ENCODE measurements around the gene SYNPO.

SYNPO gene

DNA sequence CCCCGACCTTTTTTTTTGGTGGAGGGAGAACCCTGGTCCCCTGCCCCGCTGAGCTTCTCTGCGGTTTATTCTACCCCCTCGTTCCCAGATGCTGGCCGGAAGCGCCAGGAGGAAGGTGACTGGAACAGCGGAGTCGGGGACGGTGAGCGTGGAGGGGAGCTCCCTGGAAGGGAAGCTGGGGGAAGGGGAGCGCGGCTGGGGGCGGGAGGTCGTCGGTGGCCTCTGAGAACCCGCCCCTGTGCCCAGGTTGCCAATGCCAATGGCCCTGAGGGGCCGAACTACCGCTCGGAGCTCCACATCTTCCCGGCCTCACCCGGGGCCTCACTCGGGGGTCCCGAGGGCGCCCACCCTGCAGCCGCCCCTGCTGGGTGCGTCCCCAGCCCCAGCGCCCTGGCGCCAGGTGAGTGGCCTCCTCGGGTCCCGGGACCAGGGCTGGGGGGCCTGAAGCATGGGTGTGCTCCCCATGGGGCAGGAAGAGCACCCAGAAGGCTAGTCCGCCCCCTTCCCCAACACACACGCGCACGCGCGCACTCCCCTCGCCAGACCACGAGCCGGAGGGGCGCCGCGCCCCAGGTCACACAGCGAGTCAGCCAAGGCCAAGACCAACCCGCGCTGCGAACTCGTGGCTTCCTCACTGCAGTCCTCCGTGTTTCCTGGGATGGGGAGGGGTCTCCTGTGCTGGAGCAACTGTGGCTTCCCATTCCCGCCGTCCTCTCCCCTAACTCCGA is 31.2 kb downstream of the SYNPO start:
- no peaks in the 10 kb centered on the region for H3K27me3 ChIP-seq (ENCODE audit: insufficient read depth, poor library complexity, severe bottlenecking)
- H3K4me1 ChIP-seq (ENCODE audit: insufficient read depth, poor library complexity, severe bottlenecking) = peaks cover 9% of the 10 kb centered on the region
- DNase-seq (ENCODE audit: low spot score) = no peak
- ATAC-seq (ENCODE audit: low read depth) = no peak
- no peak overlapping the region for H3K4me3 ChIP-seq (ENCODE audit: severe bottlenecking)
- no peak overlapping the region for H3K27ac ChIP-seq (ENCODE audit: poor library complexity, severe bottlenecking)
- TF ChIP-seq, protein P1, sequence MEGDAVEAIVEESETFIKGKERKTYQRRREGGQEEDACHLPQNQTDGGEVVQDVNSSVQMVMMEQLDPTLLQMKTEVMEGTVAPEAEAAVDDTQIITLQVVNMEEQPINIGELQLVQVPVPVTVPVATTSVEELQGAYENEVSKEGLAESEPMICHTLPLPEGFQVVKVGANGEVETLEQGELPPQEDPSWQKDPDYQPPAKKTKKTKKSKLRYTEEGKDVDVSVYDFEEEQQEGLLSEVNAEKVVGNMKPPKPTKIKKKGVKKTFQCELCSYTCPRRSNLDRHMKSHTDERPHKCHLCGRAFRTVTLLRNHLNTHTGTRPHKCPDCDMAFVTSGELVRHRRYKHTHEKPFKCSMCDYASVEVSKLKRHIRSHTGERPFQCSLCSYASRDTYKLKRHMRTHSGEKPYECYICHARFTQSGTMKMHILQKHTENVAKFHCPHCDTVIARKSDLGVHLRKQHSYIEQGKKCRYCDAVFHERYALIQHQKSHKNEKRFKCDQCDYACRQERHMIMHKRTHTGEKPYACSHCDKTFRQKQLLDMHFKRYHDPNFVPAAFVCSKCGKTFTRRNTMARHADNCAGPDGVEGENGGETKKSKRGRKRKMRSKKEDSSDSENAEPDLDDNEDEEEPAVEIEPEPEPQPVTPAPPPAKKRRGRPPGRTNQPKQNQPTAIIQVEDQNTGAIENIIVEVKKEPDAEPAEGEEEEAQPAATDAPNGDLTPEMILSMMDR (IDR thresholded peaks at IDR 0.05; ENCODE audit: poor library complexity, severe bottlenecking) = no peak
- H3K9me3 ChIP-seq (ENCODE audit: severe bottlenecking) = no peaks in the 10 kb centered on the region
- H3K36me3 ChIP-seq (ENCODE audit: low read depth) = no peaks in the 10 kb centered on the region

DNA sequence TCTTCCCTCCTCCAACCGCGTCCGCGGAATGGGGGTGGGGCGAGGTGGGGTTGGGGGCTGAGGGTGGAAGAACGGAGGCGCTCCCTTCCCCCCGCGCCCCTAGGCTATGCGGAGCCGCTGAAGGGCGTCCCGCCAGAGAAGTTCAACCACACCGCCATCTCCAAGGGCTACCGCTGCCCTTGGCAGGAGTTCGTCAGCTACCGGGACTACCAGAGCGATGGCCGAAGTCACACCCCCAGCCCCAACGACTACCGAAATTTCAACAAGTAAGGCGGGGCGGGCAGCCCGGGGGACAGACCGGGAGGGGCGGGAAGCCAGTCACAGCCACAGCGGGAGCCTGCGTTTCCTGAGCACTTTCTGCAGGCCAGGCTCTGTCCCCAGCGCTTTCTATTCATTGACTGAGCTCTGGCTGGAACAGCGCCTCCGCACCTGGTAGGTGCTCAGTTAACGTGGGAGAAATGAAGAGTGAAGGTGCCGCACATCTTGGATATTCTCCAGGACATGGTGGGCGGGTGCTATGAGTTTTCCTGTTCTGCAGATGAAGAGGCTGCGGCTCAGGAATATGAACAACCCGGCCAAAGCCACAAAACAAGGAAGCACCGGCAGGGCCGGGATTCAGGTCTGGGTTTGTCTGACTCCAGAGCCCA is 31.9 kb downstream of the SYNPO start:
- no peaks in the 10 kb centered on the region for H3K27me3 ChIP-seq (ENCODE audit: insufficient read depth, poor library complexity, severe bottlenecking)
- ATAC-seq (ENCODE audit: low read depth) (peak; percentile 64), DNase-seq (ENCODE audit: low spot score) (no peak)
- no peak overlapping the region for H3K27ac ChIP-seq (ENCODE audit: poor library complexity, severe bottlenecking)
- TF ChIP-seq, protein P1 (IDR thresholded peaks at IDR 0.05; ENCODE audit: poor library complexity, severe bottlenecking) = peak; percentile 29
- no peaks in the 10 kb centered on the region for H3K9me3 ChIP-seq (ENCODE audit: severe bottlenecking)
- no peaks in the 10 kb centered on the region for H3K36me3 ChIP-seq (ENCODE audit: low read depth)
- H3K4me1 ChIP-seq (ENCODE audit: insufficient read depth, poor library complexity, severe bottlenecking) = peaks cover 9% of the 10 kb centered on the region
- H3K4me3 ChIP-seq (ENCODE audit: severe bottlenecking) = peak overlapping the region; percentile 20

DNA sequence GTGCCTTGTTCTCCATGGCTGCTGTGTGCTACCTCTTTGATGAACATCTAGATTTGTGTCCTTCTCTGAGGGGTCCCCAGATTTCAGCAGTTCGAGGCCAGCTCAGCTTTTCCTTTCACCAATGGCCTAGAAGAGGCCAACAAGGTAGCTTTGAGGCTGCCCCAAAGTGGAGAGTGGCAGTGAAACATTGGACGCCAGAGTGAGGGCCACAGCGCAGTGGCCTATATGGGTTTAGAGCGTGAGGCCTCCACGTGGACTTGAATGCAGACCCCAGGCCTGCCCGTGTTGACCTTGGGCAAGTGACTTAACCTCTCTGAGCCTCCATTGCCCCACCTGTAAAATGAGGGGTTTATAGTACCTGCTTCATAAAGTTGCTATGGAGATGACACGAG is 32.4 kb downstream of the SYNPO start:
- ATAC-seq (ENCODE audit: low read depth) = no peak

DNA sequence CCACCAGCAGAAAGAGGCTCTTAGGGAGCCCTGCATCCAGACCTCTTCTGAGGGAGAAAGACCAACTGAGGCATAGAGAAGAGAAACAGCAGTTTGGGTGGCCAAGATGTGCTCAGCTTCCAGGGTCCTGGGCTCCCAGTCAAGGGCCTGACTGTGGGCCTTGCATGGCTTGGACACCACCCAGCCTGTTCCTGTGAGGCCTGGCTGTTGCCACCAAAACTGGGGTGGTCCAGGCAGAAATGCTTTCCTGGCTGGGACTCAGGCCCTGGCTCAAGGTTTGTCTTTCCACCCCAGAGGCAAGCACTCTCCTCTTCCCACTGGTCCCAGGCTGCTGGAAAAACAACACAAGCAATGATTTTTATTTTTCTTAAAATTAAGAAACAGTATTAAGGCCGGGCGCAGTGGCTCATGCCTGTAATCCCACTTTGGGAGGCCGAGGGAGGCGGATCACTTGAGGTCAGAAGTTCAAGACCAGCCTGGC is 33.9 kb downstream of the SYNPO start:
- Histone ChIP-seq H3K4me1 (ENCODE audit: insufficient read depth, poor library complexity, severe bottlenecking) (peaks cover 9% of the 10 kb centered on the region), H3K27me3 (ENCODE audit: insufficient read depth, poor library complexity, severe bottlenecking) (no peaks in the 10 kb centered on the region), H3K36me3 (ENCODE audit: low read depth) (no peaks in the 10 kb centered on the region), H3K4me3 (ENCODE audit: severe bottlenecking) (no peak overlapping the region), H3K27ac (ENCODE audit: poor library complexity, severe bottlenecking) (no peak overlapping the region), H3K9me3 (ENCODE audit: severe bottlenecking) (no peaks in the 10 kb centered on the region)
- TF ChIP-seq, protein P1 (IDR thresholded peaks at IDR 0.05; ENCODE audit: poor library complexity, severe bottlenecking) = no peak
- DNase-seq (ENCODE audit: low spot score) (no peak), ATAC-seq (ENCODE audit: low read depth) (no peak)

More for the DNA sequence above, 32.4 kb downstream of the SYNPO start:
- no peak overlapping the region for H3K4me3 ChIP-seq (ENCODE audit: severe bottlenecking)
- DNase-seq (ENCODE audit: low spot score) = no peak
- no peaks in the 10 kb centered on the region for H3K27me3 ChIP-seq (ENCODE audit: insufficient read depth, poor library complexity, severe bottlenecking)
- H3K9me3 ChIP-seq (ENCODE audit: severe bottlenecking) = no peaks in the 10 kb centered on the region
- H3K4me1 ChIP-seq (ENCODE audit: insufficient read depth, poor library complexity, severe bottlenecking) = peaks cover 9% of the 10 kb centered on the region
- no peaks in the 10 kb centered on the region for H3K36me3 ChIP-seq (ENCODE audit: low read depth)
- no peak overlapping the region for H3K27ac ChIP-seq (ENCODE audit: poor library complexity, severe bottlenecking)
- TF ChIP-seq, protein P1 (IDR thresholded peaks at IDR 0.05; ENCODE audit: poor library complexity, severe bottlenecking) = no peak

DNA sequence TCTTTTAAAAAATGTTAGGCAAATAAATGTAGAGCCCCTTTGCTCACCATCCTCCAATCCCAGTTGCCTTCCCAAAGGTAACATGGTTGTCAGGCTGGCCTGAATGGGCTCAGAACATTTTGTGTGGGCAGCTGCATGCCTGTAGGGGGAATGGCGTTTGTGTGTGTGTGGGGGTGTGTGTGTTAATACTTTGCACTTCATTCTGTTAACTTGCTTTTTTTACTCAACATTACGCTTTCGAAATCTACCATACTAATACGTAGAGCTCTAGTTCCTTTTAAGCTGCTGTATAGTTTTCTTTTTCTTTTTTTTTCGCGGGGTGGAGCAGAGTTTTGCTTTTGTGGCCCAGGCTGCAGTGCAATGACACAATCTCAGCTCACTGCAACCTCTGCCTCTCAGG is 34.6 kb downstream of the SYNPO start:
- Histone ChIP-seq H3K4me1 (ENCODE audit: insufficient read depth, poor library complexity, severe bottlenecking) (peaks cover 9% of the 10 kb centered on the region), H3K36me3 (ENCODE audit: low read depth) (no peaks in the 10 kb centered on the region), H3K9me3 (ENCODE audit: severe bottlenecking) (no peaks in the 10 kb centered on the region), H3K27ac (ENCODE audit: poor library complexity, severe bottlenecking) (no peak overlapping the region), H3K4me3 (ENCODE audit: severe bottlenecking) (no peak overlapping the region), H3K27me3 (ENCODE audit: insufficient read depth, poor library complexity, severe bottlenecking) (no peaks in the 10 kb centered on the region)
- no peak for ATAC-seq (ENCODE audit: low read depth)
- DNase-seq (ENCODE audit: low spot score) = no peak
- TF ChIP-seq, protein P1 (IDR thresholded peaks at IDR 0.05; ENCODE audit: poor library complexity, severe bottlenecking) = no peak

Data from RWPE2 (cell line).